BLaER1 (cell line): ENCODE measurements around the gene TRIM43B.
"Not testable (repeated sequence)": the region's sequence is repeated elsewhere in the genome, so short reads cannot be mapped to it uniquely, and the experiment has no call there.

Experiments used
- H3K27ac ChIP-seq: shearing (Covaris generic); formaldehyde crosslinking; 2 replicates; pipeline ENCODE4 v1.8.1; 2022
- H3K27me3 ChIP-seq: shearing (Covaris generic); formaldehyde crosslinking; 2 replicates; pipeline ENCODE4 v1.8.1; 2022
- H3K36me3 ChIP-seq: shearing (Covaris generic); formaldehyde crosslinking; 2 replicates; pipeline ENCODE4 v1.8.1; 2022
- H3K4me1 ChIP-seq: shearing (Covaris generic); formaldehyde crosslinking; 2 replicates; pipeline ENCODE4 v1.8.1; 2022
- H3K4me2 ChIP-seq: shearing (Covaris generic); formaldehyde crosslinking; 2 replicates; pipeline ENCODE4 v1.8.1; 2022
- H3K4me3 ChIP-seq: shearing (Covaris generic); formaldehyde crosslinking; 2 replicates; pipeline ENCODE4 v1.8.1; 2022
- H3K9ac ChIP-seq: shearing (Covaris generic); formaldehyde crosslinking; 2 replicates; pipeline ENCODE4 v1.8.1; 2022
- H3K9me3 ChIP-seq: shearing (Covaris generic); formaldehyde crosslinking; 2 replicates; pipeline ENCODE4 v1.8.1; 2022
- H4K20me1 ChIP-seq: shearing (Covaris generic); formaldehyde crosslinking; 2 replicates; pipeline ENCODE4 v1.8.1; 2022

The TRIM43B gene

GRCh38 chr2:95427196-95427867 lies 57.2 kb downstream of the TRIM43B start:
- not testable (repeated sequence) for H3K27me3 ChIP-seq, H3K36me3 ChIP-seq, H3K9me3 ChIP-seq, H3K4me3 ChIP-seq, H3K4me2 ChIP-seq, H3K27ac ChIP-seq, H3K4me1 ChIP-seq, H4K20me1 ChIP-seq, H3K9ac ChIP-seq
